GM19395 (cell line): ENCODE data around the gene RBSN.

Experiments used
- ATAC-seq: cut with Tn5 transposase; IDR thresholded peaks from one replicate; pipeline ENCODE4 v1.9.1; 2021; ENCODE audit warnings: mild to moderate bottlenecking, moderate library complexity; ENCODE audit not compliant: unreplicated experiment

RBSN gene

DNA sequence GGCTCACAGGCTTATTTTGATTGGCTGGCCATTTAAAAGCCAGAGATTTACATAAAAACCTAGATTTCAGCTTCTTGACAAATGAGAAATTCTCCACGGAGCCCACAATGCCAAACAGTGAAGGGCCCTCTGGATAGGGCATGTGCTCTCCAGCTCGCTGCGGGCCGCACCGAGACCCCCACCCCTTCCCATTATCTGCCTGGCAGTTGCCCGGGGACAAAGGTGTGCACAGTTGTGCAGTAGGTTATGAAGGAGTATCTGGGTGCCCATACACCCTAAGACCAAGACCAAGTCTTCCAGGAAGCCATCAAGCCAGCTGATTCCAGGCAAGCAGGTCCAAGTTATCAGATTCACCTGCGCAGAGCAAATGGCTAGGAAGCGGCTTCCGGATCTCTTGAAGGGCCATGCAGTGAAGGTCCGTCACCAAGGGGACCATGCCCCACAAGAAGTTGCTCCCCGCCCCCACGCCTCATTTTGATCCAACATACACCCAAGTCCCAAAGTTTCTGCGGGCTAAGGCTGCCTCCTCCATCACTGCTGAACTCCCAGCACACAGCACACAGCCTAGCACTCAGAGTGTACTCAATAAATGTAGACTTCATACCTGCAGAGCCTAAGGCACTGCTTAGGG is 35.2 kb downstream of the RBSN start:
- no peak for ATAC-seq

GRCh38 chr3:15063238-15063637 is 35.7 kb downstream of the RBSN start:
- no peak for ATAC-seq

DNA sequence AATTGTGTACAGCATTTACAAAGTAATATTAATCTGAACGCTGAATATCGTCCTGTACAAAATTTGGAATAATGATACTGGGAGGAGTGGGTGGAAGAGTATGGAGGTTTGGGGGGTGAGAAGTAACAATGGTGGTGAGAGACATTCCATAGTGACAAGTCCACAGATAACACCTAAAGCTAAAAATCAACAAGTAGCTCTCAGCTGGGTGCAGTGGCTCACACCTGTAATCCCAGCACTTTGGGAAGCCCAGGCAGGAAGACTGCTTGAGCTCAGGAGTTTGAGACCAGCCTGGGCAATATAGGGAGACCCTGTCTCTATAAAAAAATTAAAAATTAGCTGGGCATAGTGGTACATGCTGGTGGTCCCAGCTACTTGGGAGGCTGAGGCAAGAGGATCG is 38.9 kb downstream of the RBSN start:
- ATAC-seq, result no peak

DNA sequence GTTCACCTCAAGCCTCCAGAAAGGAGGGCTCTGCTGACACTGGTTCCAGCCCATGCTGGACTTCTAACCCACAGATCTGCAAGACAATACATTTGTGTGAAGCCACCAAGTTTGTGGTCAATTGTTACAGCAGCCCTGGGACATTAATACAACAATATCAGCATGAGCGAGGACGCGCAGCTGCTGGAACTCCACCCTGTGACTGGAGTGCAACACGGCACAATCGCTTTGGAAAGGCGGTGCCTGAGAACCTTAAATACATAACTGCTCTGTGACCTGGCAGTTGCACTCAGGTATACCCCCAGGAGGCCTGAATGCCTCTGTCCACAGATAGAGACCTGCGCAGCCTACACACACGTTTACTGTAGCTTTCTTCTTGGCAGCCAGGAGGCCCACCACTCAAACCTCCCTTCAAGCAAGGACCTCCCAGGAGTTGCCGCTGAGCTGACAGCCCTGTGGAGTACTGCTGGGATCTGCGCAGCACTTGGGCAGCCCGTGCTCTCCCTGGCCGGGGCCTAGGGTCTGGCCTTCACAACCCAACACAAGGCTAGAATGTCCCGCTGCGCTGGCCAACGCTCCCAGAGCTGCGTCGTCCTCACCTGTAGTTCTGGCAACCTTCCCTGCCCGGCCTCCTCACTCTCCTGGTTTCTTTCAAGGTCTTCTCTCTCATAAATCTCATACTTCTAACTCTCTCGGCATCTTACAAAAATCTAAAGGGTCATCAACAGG is 42.1 kb downstream of the RBSN start:
- ATAC-seq, result no peak

DNA sequence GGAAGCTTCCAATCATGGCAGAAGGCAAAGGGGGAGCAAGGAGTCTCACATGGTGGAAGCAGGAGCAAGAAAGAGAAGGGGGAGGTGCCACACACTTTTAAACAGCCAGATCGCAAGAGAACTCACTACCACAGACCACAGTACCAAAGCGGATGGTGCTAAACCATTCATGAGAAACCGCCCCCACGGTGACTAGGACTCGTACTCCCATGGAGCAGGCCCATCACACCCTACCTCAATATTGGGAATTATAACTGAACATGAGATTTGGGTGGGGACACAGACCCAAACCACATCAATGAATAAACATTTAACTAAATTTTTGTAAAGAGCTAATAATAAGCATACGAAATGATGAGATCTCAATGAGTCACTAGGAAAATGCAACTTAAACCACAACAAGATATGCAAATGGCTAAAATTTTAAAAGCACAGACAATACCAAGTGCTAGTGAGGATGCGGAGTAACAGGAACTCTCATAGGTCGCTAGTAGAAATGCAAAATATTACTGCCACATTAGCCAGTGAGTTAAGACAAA is 43.9 kb downstream of the RBSN start:
- peak; percentile 56 for ATAC-seq

DNA sequence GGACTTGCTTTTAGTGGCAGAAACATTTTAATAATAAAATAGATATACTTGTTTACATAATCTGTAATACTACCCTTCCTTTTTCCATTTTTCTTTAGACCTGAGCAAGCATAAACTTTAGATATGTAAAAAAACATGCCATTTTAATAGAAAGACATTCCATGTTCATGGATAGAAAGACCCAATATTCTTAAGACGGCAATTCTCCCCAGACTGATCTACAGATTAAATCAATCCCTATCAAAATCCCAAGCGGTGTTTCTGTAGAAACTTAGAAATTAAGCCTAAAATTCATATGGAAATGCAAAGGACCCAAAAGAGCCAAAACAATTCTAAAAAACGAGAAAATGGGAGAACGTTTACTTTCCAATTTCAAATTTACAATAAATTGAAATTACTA is 45.4 kb downstream of the RBSN start:
- ATAC-seq, result no peak

DNA sequence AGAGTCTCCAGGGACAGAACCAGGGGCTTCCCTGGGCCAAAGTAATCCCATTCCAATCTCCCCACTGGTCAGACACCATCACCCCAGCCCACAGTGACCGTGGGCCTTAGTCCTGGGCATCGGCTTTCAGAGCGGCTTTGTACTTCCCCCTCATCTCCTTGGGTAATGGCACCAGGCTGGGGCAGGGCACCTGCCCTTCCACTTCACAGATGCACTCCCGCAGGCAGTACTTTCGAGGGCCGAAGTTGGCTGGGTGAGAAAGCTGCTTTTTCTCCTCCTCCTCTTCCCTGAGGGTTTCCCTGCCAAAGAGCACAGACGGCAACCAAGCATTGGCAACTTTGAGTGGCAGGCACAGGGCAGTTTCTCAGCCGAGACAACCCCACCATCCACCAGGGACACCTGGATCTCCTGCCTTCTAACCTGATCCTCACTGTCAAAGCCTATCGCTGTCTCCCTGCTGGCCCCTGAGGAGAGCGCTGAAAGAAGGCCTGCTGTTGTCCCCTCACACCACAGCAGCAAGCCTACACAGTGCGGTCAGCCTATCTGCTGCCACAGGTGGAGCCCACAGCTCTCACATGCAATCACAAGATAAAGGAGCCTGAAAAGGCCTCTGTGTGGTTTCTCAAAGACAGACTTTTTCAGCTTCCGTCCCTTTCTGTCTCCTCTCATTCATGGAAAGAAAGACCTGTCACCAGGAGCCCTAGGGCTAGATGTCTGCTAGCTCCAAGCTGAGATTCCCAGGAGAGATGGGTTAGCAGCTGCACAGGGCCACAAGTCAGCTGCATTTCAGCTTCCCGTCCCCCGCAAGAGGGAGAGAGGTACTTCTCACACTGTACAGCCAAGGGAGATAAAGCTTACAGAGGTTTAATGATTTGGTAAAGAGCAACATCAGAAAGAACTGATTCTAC is 46.4 kb downstream of the RBSN start:
- ATAC-seq, result no peak

DNA sequence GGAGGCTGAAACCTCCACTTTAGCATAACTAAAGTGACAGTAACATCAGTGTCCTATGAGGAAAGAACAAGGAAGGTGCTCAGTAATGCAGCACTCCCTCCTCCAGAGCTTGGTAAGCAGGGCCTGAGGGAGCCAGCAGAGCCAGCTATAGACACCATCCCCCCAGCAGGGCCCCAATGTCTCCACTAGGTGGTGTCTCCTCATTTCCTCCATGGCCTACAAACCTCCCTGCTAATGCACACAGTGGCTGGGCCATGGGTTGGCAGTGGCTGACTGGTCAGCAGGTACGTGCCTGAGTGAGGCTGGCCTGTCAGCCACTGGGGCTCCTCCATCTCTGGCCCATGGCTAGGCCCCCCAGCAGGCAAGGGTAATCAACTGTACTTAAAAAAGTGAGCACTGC is 47.4 kb downstream of the RBSN start:
- ATAC-seq, result peak; percentile 49

- peak; percentile 84 for ATAC-seq
These were observed 48.4 kb downstream of the RBSN start for GRCh38 chr3:15050405-15051092.

- ATAC-seq, result no peak
These were observed 49.4 kb downstream of the RBSN start for GRCh38 chr3:15049584-15049983.

- ATAC-seq, result no peak
These were observed 53.3 kb downstream of the RBSN start for GRCh38 chr3:15045667-15046066.

DNA sequence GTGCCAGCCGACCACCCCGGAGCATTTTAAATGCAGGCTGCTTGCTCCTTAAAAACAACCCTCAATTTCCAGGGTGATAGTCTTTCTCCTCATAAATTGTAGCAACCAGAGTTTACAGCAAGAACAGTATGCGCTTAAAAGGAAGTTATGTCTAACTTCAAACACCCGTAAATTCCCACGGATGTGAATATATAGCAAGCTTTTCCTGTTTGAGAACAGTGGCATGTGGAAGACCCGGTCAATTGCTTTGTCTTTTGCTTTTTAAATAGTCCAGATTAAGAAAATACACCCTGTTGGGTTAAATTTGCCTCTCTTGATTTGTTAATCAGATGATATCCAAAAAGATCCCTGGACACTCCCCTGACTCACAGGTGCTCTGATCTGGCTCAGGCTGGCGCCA is 54.6 kb downstream of the RBSN start:
- ATAC-seq, result no peak

GRCh38 chr3:15043408-15044171 is 55.4 kb downstream of the RBSN start:
- no peak for ATAC-seq

DNA sequence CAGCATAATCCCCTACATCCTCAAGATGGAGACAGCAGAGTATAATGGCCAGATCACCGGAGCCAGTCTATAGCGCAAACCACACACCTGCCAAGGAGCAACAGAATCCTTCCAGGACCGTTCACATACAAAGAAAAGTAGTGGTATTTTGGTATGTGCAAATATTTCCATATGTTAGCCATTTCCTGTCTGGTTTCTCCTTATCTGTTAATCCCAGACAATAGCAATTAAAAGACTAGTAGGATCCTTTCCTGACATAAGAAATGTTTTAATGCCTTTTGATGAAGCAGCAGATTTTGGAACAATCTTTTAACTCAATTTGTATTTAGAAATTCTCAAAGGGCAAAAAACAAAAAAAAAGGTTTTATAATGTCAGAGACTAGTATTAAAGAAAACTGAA is 56.0 kb downstream of the RBSN start:
- ATAC-seq, result no peak

GRCh38 chr3:15041950-15042349 is 57.0 kb downstream of the RBSN start:
- ATAC-seq, result no peak

DNA sequence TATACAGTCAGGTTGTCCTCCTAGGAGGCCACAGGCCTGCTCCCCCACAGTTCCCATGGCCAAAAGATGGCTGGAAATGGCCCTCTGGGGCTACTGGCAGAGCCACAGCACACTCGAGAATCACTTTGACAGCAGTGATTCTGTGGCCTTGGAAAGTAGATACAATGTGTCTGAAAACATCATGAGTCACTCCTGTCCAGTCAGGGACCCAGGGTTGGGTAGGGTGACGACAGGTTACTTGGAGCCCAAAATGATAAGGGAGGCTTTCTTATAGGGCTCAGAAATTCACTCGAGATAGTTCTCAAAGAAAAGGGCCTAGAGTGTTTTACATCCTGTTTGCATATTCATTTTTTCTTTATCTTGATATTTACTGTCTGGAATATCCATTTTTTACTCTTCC is 58.1 kb downstream of the RBSN start:
- ATAC-seq, result no peak

- no peak for ATAC-seq
These were observed 60.6 kb downstream of the RBSN start for GRCh38 chr3:15038306-15038705.

GRCh38 chr3:15033103-15033502 is 65.8 kb downstream of the RBSN start:
- no peak for ATAC-seq

DNA sequence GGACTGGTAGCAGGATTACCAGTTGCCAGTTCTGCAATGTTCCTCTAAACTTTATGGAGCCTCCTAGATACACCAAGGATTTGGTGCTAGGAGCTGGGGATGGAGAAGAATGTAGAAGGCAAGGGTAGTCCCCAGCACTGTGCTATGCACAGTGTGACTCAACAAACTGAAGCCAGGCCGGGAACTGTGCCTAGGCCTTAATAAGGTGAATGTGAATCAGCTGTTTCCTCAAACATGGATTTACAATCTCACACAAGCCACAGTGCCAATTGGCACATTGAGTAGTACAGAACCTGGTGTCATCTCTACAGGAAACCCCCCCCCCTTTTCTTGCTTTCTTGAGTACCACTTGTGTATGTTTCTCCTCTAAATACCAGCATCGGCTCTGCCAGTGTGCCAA is 66.3 kb downstream of the RBSN start:
- ATAC-seq, result no peak

- no peak for ATAC-seq
These were observed 69.3 kb downstream of the RBSN start for GRCh38 chr3:15029625-15030024.
